GM18868 (cell line): ENCODE results near the gene DYRK3.
"Not testable (repeated sequence)": the region's sequence is repeated elsewhere in the genome, so short reads cannot be mapped to it uniquely, and the experiment has no call there.

Source experiments
- ATAC-seq: cut with Tn5 transposase; IDR thresholded peaks from one replicate; pipeline ENCODE4 v1.9.1; 2021; ENCODE audit warnings: mild to moderate bottlenecking, moderate library complexity; ENCODE audit not compliant: unreplicated experiment

The DYRK3 gene

DNA sequence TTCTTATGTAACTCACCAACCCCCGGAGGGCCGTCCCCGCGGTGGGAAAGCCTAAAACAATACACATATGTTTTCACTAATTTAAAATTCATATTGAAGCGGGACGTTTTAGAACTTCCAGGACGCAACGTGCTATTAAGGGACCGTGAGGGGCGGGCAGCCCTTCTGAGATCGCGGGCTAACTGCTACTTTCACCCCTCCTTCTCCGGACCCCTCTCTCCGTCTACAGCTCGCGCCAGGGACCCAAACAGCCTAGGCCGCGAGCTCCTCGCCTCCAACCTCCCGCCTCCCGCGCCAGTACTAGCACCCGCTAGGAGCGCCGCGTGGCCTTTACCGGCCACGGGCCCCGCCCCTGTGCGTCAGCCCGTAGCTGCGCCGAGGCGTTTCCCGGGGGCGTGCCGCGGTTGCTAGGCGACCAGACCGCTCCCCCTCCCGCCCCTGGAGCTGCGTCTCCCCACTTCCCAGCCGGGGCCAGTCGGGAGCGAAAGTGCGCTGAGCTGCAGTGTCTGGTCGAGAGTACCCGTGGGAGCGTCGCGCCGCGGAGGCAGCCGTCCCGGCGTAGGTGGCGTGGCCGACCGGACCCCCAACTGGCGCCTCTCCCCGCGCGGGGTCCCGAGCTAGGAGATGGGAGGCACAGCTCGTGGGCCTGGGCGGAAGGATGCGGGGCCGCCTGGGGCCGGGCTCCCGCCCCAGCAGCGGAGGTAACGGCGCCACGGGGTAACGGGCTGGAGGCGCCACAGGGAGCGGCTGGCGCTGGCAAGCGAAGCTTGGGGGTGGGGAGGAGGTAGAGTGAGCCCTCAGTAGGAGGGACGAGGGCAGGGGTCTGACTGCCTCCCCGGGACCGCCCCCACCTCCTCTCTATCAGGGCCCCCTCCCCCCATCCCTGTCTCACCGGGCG lies at the start of gene DYRK3:
TSS of gene DYRK3 (plus strand) at position 457 of the 898 bp plus-strand sequence. CDS start at position 625, 168 bp downstream.
- ATAC-seq: peak; percentile 89

DNA sequence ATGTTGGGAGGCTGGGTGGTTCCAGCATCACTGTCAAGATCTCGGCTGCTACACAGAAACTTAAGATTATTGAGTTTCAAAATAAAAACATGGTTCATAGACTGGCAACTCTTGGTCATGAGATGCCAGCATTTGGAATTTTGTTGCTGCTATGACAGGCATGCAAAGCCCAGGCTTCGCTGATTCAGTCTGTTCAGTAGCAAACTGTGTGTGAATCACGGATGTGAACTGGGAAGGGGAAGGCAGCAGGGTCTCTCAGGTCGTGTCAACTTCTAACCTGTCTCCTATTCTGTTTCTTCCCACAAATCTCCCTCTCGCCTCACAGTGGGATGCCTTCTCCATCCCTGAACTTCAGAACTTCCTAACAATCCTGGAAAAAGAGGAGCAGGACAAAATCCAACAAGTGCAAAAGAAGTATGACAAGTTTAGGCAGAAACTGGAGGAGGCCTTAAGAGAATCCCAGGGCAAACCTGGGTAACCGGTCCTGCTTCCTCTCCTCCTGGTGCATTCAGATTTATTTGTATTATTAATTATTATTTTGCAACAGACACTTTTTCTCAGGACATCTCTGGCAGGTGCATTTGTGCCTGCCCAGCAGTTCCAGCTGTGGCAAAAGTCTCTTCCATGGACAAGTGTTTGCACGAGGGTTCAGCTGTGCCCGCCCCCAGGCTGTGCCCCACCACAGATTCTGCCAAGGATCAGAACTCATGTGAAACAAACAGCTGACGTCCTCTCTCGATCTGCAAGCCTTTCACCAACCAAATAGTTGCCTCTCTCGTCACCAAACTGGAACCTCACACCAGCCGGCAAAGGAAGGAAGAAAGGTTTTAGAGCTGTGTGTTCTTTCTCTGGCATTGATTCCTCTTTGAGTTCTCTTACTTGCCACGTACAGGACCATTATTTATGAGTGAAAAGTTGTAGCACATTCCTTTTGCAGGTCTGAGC lies 48.6 kb upstream of the DYRK3 start:
- no peak for ATAC-seq

DNA sequence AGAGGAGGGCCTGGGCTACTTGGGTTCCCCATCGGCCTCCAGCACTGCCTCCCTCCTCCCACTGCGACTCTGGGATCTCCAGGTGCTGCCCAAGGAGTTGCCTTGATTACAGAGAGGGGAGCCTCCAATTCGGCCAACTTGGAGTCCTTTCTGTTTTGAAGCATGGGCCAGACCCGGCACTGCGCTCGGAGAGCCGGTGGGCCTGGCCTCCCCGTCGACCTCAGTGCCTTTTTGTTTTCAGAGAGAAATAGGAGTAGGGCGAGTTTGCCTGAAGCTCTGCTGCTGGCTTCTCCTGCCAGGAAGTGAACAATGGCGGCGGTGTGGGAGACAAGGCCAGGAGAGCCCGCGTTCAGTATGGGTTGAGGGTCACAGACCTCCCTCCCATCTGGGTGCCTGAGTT lies 47.4 kb upstream of the DYRK3 start:
- no peak for ATAC-seq

DNA sequence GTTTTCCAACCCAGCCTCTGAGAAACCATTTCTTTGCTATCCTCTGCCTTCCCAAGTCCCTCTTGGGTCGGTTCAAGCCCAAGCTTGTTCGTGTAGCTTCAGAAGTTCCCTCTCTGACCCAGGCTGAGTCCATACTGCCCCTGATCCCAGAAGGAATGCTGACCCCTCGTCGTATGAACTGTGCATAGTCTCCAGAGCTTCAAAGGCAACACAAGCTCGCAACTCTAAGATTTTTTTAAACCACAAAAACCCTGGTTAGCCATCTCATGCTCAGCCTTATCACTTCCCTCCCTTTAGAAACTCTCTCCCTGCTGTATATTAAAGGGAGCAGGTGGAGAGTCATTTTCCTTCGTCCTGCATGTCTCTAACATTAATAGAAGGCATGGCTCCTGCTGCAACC lies 46.8 kb upstream of the DYRK3 start:
- no peak for ATAC-seq

- ATAC-seq: no peak
Measured at GRCh38 chr1:206589206-206589605, 46.1 kb upstream of the DYRK3 start.

GRCh38 chr1:206590025-206590758 lies 45.1 kb upstream of the DYRK3 start:
- ATAC-seq: peak; percentile 41

DNA sequence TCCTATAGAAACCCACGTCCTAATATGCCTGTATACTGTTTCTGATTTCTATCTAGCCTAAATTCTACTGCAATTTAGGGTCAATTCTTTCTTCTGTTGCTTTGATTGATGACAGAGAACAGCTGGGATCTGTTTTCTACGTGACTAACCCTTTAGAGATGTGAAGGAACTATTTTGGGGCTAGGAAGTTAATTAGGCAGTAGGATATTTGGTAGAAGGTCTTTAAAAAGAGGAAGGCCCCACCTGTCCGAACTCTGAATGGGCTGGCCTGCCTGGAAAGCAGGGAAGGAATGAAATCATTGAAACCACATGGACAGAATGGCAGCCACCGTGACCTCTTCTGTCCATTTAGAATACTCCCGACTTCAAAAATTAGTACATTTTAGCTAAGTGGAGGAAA lies 44.1 kb upstream of the DYRK3 start:
- ATAC-seq: no peak

DNA sequence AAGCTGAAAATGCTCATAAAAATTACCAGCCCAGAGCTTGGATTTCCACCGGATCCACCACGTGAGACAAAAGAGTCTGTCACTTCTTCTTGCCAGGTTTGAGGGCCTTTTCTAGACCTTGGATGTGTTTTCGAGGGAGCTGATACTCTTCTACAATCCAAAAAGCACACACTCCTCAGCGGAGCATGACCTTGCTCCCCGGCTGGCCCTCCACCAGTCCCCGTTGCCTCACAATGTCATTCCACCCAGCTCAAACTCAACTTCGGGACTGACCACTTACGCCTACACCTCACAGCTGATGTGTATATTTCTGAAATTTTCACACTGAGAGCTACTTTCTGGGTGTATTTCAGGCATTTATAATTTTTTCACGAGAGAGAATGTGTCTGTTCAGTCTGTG lies 43.6 kb upstream of the DYRK3 start:
- no peak for ATAC-seq

- ATAC-seq: no peak
Measured at GRCh38 chr1:206593351-206593925, 41.9 kb upstream of the DYRK3 start.

DNA sequence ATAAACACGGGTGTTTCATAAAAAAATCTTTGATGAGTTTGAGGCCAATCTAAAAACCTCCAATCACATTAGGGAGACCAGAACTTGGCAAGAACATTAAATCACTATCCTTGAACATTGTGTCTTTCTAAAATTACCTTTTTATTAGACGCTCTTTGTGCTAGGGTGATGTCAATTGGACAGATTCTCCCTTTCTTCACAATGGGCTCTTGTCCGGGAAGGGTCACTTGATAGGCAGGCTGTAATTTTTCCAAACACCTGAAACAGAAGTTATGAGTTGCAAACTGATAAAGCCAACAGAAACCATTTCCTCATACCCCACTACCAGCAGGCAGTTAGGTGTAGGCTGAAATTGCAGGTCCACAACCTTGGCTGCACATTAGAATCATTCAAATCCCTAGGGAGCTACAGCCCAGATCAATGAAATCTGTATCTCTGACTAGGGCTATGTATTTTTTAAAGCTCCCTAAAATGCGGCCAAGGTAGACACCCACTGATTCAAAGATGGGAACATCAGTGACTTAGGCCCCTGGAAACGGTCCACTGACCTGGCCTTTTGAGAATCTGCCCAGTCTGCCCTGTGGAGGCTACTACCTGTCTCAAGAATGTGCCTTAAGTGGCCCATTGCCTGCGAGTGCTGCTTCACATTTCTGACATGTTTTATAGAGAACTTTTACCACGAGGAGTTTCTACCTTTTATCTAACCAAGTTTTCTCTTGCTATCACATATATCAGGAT lies 39.6 kb upstream of the DYRK3 start:
- no peak for ATAC-seq

- ATAC-seq: no peak
Measured at GRCh38 chr1:206596319-206596666, 39.0 kb upstream of the DYRK3 start.

DNA sequence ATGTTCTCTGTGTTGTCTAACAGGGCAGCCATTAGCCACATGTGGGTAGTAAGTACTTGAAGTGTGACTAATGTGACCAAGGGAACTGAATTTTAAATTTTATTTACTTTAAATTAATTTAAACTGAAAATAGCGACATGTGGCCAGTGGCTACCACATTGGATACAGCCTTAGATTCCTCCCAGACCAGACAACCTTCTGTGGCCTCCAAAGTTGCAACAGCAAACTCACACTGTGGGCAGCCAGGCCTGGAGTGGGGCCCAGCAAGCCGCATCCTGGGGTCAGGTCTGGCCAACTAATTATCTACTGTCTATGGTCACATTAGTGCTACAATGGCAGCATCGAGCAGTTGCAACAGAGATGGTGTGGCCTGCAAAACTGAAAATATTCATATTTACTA lies 34.8 kb upstream of the DYRK3 start:
- no peak for ATAC-seq

GRCh38 chr1:206604861-206605260 lies 30.5 kb upstream of the DYRK3 start:
- ATAC-seq: no peak

- ATAC-seq: no peak
Measured at GRCh38 chr1:206606867-206607266, 28.5 kb upstream of the DYRK3 start.

GRCh38 chr1:206608108-206608698 lies 27.1 kb upstream of the DYRK3 start:
- ATAC-seq: no peak

DNA sequence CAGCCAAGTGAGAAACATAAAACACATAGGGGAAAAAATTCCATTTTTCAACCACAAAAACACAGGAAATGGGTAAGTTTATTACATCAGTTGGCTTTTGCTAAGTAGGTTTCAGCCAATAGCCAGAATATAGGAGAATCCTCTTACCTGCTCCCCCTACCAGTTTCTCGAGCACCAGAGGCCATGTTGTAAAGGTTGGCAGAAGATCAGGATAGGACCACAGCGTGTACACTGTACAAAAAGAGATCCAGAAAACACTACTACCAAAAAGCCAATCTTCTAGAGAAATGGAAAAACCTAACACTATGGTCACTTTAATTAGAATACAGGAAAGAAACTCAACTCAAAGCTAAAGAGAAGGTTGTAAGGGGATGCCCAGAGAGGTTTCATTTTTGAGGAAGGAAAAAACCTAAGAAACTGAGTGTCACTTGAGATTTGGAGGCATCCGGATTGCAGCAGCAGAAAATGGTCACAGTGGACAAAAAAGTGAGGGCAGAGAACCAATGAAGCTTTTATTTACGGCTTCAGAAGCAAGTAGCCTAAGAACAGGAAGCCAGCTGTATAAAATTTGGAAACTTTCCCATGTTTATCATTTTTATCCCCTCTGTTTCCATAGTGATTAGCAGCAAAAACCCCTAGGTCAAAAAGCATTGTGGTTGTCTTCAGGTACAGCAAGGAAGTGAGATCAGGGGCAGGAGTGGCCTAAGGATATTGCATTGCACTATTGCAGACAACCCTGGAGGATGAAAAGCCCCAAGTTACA lies 25.9 kb upstream of the DYRK3 start:
- ATAC-seq: peak; percentile 37

DNA sequence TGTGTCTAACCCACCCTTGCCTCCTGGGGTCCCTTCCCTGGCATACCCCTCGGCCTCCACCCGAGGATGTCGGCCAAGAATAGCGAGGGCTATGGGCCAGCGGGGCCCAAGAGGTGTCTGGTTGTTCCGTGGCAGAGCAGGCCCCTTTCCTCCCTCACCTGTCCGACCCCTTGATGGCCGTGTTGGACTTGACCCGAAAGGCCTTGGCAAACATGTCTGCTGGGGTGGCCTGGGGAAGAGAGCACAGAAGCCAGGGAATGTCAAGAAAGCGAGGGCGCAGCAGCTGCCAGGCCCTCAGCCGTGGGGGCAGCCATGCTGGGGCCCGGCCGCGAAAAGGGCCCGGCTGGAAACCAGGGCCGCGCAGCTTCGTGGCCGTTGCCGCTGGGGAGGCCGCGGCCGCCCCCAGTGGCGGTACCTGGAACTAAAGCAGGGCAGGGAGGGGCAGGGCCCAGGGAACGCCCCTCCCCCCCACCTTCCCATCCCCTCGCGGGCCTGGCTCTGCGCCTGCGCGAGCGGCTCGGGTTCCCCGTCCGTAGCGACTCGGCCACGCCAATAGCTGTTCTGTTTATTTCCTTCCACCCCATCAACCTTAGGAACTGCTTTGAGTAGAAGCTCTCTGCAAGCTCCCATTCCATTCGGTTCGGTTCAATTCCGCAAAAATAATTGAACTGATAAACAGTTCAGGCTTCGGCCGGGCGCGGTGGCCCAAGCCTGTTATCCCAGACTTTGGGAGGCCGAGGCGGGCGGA lies 23.0 kb upstream of the DYRK3 start, which contains the start of gene EIF2D:
TSS of gene EIF2D (minus strand) at position 337 of the 748 bp plus-strand sequence. CDS start at position 214, 123 bp downstream.
- peak; percentile 84 for ATAC-seq

DNA sequence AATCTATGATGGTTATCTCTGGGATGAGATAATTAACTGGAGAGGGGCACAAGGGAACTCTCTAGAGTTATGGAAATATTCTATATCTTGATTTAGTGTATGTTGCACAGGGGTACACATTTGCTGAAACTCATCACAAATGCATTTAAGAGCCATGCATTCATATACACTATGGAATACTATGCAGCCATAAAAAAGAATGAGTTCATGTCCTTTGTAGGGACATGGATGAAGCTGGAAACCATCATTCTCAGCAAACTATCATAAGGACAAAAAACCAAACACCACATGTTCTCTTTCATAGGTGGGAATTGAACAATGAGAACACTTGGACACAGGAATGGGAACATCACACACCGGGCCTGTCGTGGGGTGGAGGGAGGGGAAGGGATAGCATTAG lies 8.9 kb upstream of the DYRK3 start:
- ATAC-seq: not testable (repeated sequence)
